A549 (cell line): ENCODE measurements around the gene SBNO1.

Experiments
- CTCF ChIP-seq: fragments of >200 bp; sonication (Bioruptor Twin); formaldehyde crosslinking; IDR thresholded peaks from 3 replicates; pipeline ENCODE4 v1.5.1; 2016
- EP300 ChIP-seq, 2 experiments: fragments of >200 bp; sonication (Bioruptor Twin); formaldehyde crosslinking; IDR thresholded peaks; 2 replicates in 1 of 2; 3 replicates in 1 of 2; pipeline ENCODE4 v1.6.1; 2016 to 2017
- JUNB ChIP-seq: fragments of >200 bp; sonication (Bioruptor Twin); formaldehyde crosslinking; IDR thresholded peaks from 2 replicates; pipeline ENCODE4 v1.6.1; 2016
- NFE2L2 ChIP-seq: fragments of 150-350 bp; conservative IDR thresholded peaks from 2 replicates; pipeline ENCODE4 v1.6.1; 2014; ENCODE audit warnings: low read length
- PHF8 ChIP-seq: fragments of 200-600 bp; sonication (generic); IDR thresholded peaks from 2 replicates; pipeline ENCODE4 v1.6.1; 2016; ENCODE audit warnings: low read depth, mild to moderate bottlenecking, antibody characterized with exemption, moderate library complexity, borderline replicate concordance
- RAD21 ChIP-seq, 2 experiments: fragments of >200 bp in 1 of 2; sonication (Bioruptor Twin) in 1 of 2; formaldehyde crosslinking in 1 of 2; IDR thresholded peaks in 1 of 2; conservative IDR thresholded peaks in 1 of 2; 2 replicates in 1 of 2; 3 replicates in 1 of 2; pipeline ENCODE4 v1.6.1; 2012 to 2018; ENCODE audit warnings: inconsistent platforms in 1 of 2
- SMC3 ChIP-seq: fragments of >200 bp; sonication (Bioruptor Twin); formaldehyde crosslinking; IDR thresholded peaks from 3 replicates; pipeline ENCODE4 v1.6.1; 2018; ENCODE audit warnings: inconsistent platforms

GRCh38 chr12:123356159-123356670, 8.4 kb downstream of the SBNO1 start:
- TF ChIP-seq CTCF (no peak), JUNB (no peak), SMC3 (no peak), PHF8 (no peak), RAD21 (conservative IDR thresholded peaks at IDR 0.05 in 1 of 2, IDR thresholded peaks at IDR 0.05 in 1 of 2) (no peak), EP300 (IDR thresholded peaks at IDR 0.05) (no peak), NFE2L2 (no peak)
